Measurements from ENCODE around the gene DDX19B. TPM values are rescaled to one million over a fixed set of nuclear protein-coding genes. Genes with fewer than 3 reads are reported as not detected.

Gene DDX19B
- total and polyA plus RNA-seq, 2 donors (not counting 1 experiment from before 2014, with no cell fraction given): 33.0 to 35.8 TPM

GRCh38 chr16:70378869-70379493 lies 80.0 kb downstream of the DDX19B start:
- Histone ChIP-seq H3K4me3 (ENCODE audit: control extremely low read depth in 1 of 5, extremely low read depth in 1 of 5, insufficient read depth in 1 of 5, low read depth in 2 of 5, low read length in 4 of 5) (no peak overlapping the region), H3K36me3 (replicated peaks in 1 of 2; ENCODE audit: control extremely low read depth in 1 of 2, control insufficient read depth in 1 of 2, extremely low read depth in 1 of 2, insufficient read depth in 2 of 2, low read length in 1 of 2) (peaks cover under 1 to 25% of the 10 kb centered on the region in 2 experiments), H3K27me3 (replicated peaks in 1 of 4; ENCODE audit: control extremely low read depth in 1 of 4, control insufficient read depth in 3 of 4, insufficient read depth in 4 of 4, low read length in 3 of 4) (no peaks in the 10 kb centered on the region), H3K9me3 (ENCODE audit: control extremely low read depth in 1 of 3, control insufficient read depth in 2 of 3, insufficient read depth in 1 of 3, low read length in 2 of 3) (peaks cover 0 to 3% (median 0%) of the 10 kb centered on the region in 3 donors), H3K79me2 (ENCODE audit: control insufficient read depth, insufficient read depth, low read length) (peaks cover 16% of the 10 kb centered on the region), H4K20me1 (ENCODE audit: control insufficient read depth, insufficient read depth, low read length, poor library complexity, severe bottlenecking) (no peaks in the 10 kb centered on the region), H3K27ac (ENCODE audit: low read length in 2 of 2) (no peak overlapping the region), H2AFZ (ENCODE audit: insufficient read depth, low read depth, low read length, poor library complexity, severe bottlenecking) (no peak overlapping the region), H3K4me2 (replicated peaks; ENCODE audit: low read depth, low read length, poor library complexity, severe bottlenecking) (no peak overlapping the region), H3K9ac (ENCODE audit: low read length) (no peak overlapping the region), H3K4me1 (ENCODE audit: control insufficient read depth in 2 of 2, insufficient read depth in 2 of 2, low read length in 2 of 2) (peaks cover 18 to 25% of the 10 kb centered on the region in 2 donors)
- WGBS (ENCODE audit: insufficient coverage): 94% methylated on average over 3 of the region's 13 CpGs
- no peaks in the 10 kb centered on the region for H3K27me3 Mint-ChIP-seq
- intact Hi-C loops (cut with micrococcal nuclease): no loop called here
- POLR2A ChIA-PET: interaction anchor here (0.5 to 2.8 kb wide), 4 partner anchors 30 to 145 kb away, joined by 3 to 23 read pairs (median 10); partner anchors contain the start of genes COG4, FCSK, SF3B3 and ST3GAL2
- peak overlapping the region; percentile 43 for H3K27ac Mint-ChIP-seq
- ATAC-seq (ENCODE audit: low read depth): no peak
- CTCF ChIA-PET: interaction anchor here (1.0 to 1.3 kb wide), 3 partner anchors 9 to 15 kb away, joined by 3 read pairs; no protein-coding TSS in a partner anchor
- H3K4me3 Mint-ChIP-seq: peak overlapping the region; percentile 2
- TF ChIP-seq EZH2 (IDR thresholded peaks at IDR 0.05; ENCODE audit: borderline replicate concordance, insufficient read depth, low read depth, low read length, poor library complexity, severe bottlenecking): no peak
- no peak for TF ChIP-seq CTCF (IDR thresholded peaks at IDR 0.05)
- H3K4me1 Mint-ChIP-seq: peaks cover 8% of the 10 kb centered on the region
- no peaks in the 10 kb centered on the region for H3K9me3 Mint-ChIP-seq (ENCODE audit: insufficient read depth)
- DNase-seq: no peak
